ENCODE results near the gene AGO1.

GRCh38 chr1:35863881-35864625 is 19.0 kb upstream of the AGO1 start:
- TF ChIP-seq EP300 (IDR thresholded peaks at IDR 0.05) (no peak), CTCF (IDR thresholded peaks at IDR 0.05) (no peak), POLR2AphosphoS5 (IDR thresholded peaks at IDR 0.05) (no peak), POLR2A (IDR thresholded peaks at IDR 0.05) (no peak)
